OCI-LY7 (cell line): ENCODE data around the gene ARHGAP4. TPM values are rescaled to one million over a fixed set of nuclear protein-coding genes. Genes with fewer than 3 reads are reported as not detected.

Experiments
- BruUV-seq: library from RNA; stranded (reverse); fragments of 400-500 nt; replicated peaks from 2 replicates; lab custom pipeline; 2021; lab: Mats Ljungman, UMichigan
- CTCF ChIA-PET: fragments of 300-600 bp; sonication (Branson Sonifier 250); formaldehyde crosslinking; loops from one replicate; lab custom pipeline; 2022; ENCODE audit warnings: antibody characterized with exemption; ENCODE audit not compliant: unreplicated experiment; lab: Charles Lee
- POLR2A ChIA-PET: fragments of 300-600 bp; sonication (Branson Sonifier 250); formaldehyde crosslinking; loops from one replicate; lab custom pipeline; 2022; ENCODE audit warnings: antibody characterized with exemption; lab: Charles Lee
- DNase-seq: peaks from one replicate; pipeline ENCODE4 v3.0.0-alpha.2; 2015; ENCODE audit warnings: low spot score
- H2AFZ ChIP-seq: fragments of 200-600 bp; sonication (generic), shearing (Covaris generic); 2 replicates; pipeline ENCODE4 v1.6.1; 2014; ENCODE audit warnings: mild to moderate bottlenecking, antibody characterized with exemption, low read length, moderate library complexity
- H3K27ac ChIP-seq: fragments of 200-600 bp; sonication (generic); 2 replicates; pipeline ENCODE4 v1.5.1; 2014; ENCODE audit warnings: mixed run types, low read depth, mild to moderate bottlenecking, moderate library complexity, low read length, inconsistent platforms; ENCODE audit not compliant: poor library complexity, severe bottlenecking
- H3K36me3 ChIP-seq: fragments of 200-600 bp; sonication (generic); 2 replicates; pipeline ENCODE4 v1.6.1; 2014; ENCODE audit warnings: mild to moderate bottlenecking, antibody characterized with exemption, low read length, moderate library complexity, mixed read lengths; ENCODE audit not compliant: insufficient read depth
- H3K4me1 ChIP-seq: fragments of 200-600 bp; sonication (generic); 2 replicates; pipeline ENCODE4 v1.5.1; 2014; ENCODE audit warnings: mild to moderate bottlenecking, low read length; ENCODE audit not compliant: insufficient read depth, poor library complexity, severe bottlenecking
- H3K4me2 ChIP-seq: fragments of 200-600 bp; sonication (generic); 2 replicates; pipeline ENCODE4 v1.6.1; 2014; ENCODE audit warnings: mild to moderate bottlenecking, low read length
- H3K4me3 ChIP-seq: fragments of 200-600 bp; sonication (generic); 2 replicates; pipeline ENCODE4 v1.5.1; 2014; ENCODE audit warnings: mild to moderate bottlenecking, low read depth, low read length; ENCODE audit not compliant: poor library complexity, severe bottlenecking
- H3K79me2 ChIP-seq: fragments of 200-600 bp; sonication (generic); 2 replicates; pipeline ENCODE4 v1.6.1; 2016; ENCODE audit warnings: low read depth, mild to moderate bottlenecking, low read length, moderate library complexity, mixed read lengths; ENCODE audit not compliant: insufficient read depth
- H3K9me2 ChIP-seq: fragments of 200-600 bp; sonication (generic); 2 replicates; pipeline ENCODE4 v1.6.1; 2016; ENCODE audit warnings: mild to moderate bottlenecking, low read length, mixed read lengths; ENCODE audit not compliant: insufficient read depth
- H3K9me3 ChIP-seq: fragments of 200-600 bp; sonication (generic); 2 replicates; pipeline ENCODE4 v1.6.1; 2014; ENCODE audit warnings: mild to moderate bottlenecking, mixed run types, low read length, mixed read lengths
- H4K20me1 ChIP-seq: fragments of 200-600 bp; sonication (generic); 2 replicates; pipeline ENCODE4 v1.6.1; 2014; ENCODE audit warnings: mild to moderate bottlenecking, antibody characterized with exemption, low read length, moderate library complexity, mixed read lengths; ENCODE audit not compliant: insufficient read depth
- CTCF ChIP-seq: fragments of 200-600 bp; sonication (generic); conservative IDR thresholded peaks from 2 replicates; pipeline ENCODE4 v1.5.1; 2014; ENCODE audit warnings: mild to moderate bottlenecking, antibody characterized with exemption, low read length, moderate library complexity, mixed read lengths
- EZH2phosphoT487 ChIP-seq: fragments of 200-600 bp; sonication (generic); IDR thresholded peaks from 2 replicates; pipeline ENCODE4 v1.6.1; 2018; ENCODE audit warnings: low read depth, borderline replicate concordance, mild to moderate bottlenecking, mixed run types, antibody characterized with exemption, low read length, moderate library complexity, mixed read lengths
- intact Hi-C: fragments of 100-400 bp; cut with micrococcal nuclease; formaldehyde crosslinking; loops from one replicate; pipeline ENCODE4 v1.10.0; 2022; ENCODE audit not compliant: unreplicated experiment
- total RNA-seq, 2 experiments: library from RNA; depleted of rRNA in 1 of 2; stranded (reverse); fragments of >200 nt in 1 of 2; shearing (Covaris generic) in 1 of 2; gene quantifications; 2 replicates each; pipeline ENCODE4 v1.2.3, GENCODE V29; 2014 to 2022

ARHGAP4 gene
- total RNA-seq, 2 experiments from 2014 or later, result 126 to 128 TPM

DNA sequence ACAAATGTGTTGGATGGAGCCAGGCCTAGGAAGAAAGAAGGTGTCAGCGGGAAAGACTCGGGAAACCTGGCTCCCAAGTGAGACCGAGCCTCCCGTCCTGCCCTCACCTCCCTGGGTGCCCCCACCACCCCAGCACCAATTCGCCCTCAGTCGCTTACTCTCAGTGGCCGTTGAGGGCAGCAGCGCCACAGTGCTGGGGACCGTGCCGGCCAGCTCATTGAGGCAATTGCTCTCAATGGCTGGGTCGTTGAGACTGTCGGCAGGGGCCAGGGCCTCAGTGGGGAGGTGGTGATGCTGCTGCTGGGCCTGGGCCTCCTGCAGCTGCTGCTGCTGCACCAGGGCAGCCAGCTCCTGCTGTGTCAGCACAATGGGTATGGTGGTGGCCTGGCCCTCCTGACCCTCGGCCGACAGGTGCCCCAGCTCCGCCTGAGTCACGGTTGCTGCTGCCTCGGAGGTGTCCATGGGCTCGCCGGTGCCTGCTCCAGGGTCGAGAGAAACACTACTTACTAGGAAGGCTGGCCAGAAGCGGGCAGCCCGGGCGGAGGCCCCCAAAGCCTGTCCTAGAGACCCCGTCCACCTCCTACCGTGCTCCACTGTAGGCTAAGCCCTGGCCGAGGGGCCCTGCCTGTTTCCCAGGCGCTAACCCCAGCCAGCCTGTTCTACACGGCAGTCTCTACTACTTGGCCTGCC is 25.8 kb upstream of the ARHGAP4 start:
- H3K79me2 ChIP-seq, result no peaks in the 10 kb centered on the region
- ChIA-PET POLR2A (interaction anchor here (0.5 kb wide), 1 partner anchor 577 kb away, joined by 3 read pairs; no protein-coding TSS in a partner anchor), CTCF (no interaction called here)
- no peak overlapping the region for H2AFZ ChIP-seq
- intact Hi-C loops, result loop anchor here (1.0 kb wide), 1 partner anchor 28 kb away; no protein-coding TSS in a partner anchor
- H3K9me3 ChIP-seq, result no peaks in the 10 kb centered on the region
- no peak overlapping the region for H3K4me3 ChIP-seq
- H3K36me3 ChIP-seq, result peaks cover 94% of the 10 kb centered on the region
- H3K4me2 ChIP-seq, result no peak overlapping the region
- no peak overlapping the region for H3K27ac ChIP-seq
- no peak for DNase-seq
- TF ChIP-seq EZH2phosphoT487, result no peak
- no peak for TF ChIP-seq CTCF
- no TSS peak for BruUV-seq
- H4K20me1 ChIP-seq, result no peaks in the 10 kb centered on the region
- H3K4me1 ChIP-seq, result peaks cover 4% of the 10 kb centered on the region
- no peaks in the 10 kb centered on the region for H3K9me2 ChIP-seq

DNA sequence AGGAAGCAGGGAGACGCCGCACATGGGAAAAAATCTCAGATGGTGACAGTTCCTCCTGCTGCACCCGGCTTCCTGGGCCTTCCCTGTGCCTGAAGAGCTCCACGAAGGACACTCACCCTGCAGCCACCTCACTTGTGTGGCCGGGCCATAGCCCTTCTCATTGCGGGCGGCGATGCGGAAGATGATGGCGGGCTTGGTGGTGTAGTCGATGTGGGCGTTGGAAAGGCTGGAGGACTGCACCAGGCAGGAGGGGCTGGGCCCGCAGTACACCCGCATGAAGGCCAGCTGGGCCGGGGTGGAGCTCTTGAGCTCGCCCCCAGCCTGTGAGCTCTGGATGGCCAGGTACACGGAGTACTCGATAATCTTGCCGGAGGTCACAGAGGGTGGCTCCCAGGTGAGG is 24.1 kb upstream of the ARHGAP4 start:
- Histone ChIP-seq H3K79me2 (no peaks in the 10 kb centered on the region), H3K36me3 (peaks cover 87% of the 10 kb centered on the region), H3K9me3 (no peaks in the 10 kb centered on the region), H3K4me3 (no peak overlapping the region), H2AFZ (no peak overlapping the region), H3K27ac (no peak overlapping the region), H3K9me2 (no peaks in the 10 kb centered on the region), H3K4me2 (no peak overlapping the region), H4K20me1 (no peaks in the 10 kb centered on the region), H3K4me1 (peaks cover 5% of the 10 kb centered on the region)
- ChIA-PET POLR2A (no interaction called here), CTCF (no interaction called here)
- no TSS peak for BruUV-seq
- no peak for TF ChIP-seq EZH2phosphoT487
- no peak for TF ChIP-seq CTCF
- intact Hi-C loops, result no loop called here
- DNase-seq, result no peak
